OCI-M2 (cell line): ENCODE results near the gene TMX2.

Experiments used
- DNase-seq: peaks from one replicate; lab custom pipeline; 2025; ENCODE audit not compliant: unreplicated experiment; lab: John Stamatoyannopoulos, UW

Gene TMX2

GRCh38 chr11:57764566-57764965 is 52.2 kb downstream of the TMX2 start:
- DNase-seq = no peak

GRCh38 chr11:57764972-57765371 is 52.6 kb downstream of the TMX2 start:
- DNase-seq = no peak

DNA sequence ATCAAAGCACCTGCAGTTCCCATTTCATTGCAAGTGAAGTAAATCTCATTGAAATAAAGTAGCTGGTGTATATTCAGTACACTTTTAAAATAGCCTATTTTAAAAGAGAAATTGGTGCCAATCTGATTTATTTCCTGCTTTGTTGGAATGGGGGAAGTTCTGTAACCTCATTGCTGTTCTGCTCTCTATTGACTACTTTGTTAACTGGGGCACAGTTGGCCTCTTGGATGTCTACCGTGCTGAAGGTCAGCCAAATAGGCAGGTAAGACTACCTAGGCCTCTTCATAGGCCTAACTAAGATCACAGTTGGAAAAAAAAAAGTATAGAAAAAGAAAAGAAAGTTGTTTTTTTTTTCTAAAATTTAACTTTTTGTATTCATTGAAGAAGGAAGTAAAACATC is 58.4 kb downstream of the TMX2 start:
- DNase-seq = no peak

DNA sequence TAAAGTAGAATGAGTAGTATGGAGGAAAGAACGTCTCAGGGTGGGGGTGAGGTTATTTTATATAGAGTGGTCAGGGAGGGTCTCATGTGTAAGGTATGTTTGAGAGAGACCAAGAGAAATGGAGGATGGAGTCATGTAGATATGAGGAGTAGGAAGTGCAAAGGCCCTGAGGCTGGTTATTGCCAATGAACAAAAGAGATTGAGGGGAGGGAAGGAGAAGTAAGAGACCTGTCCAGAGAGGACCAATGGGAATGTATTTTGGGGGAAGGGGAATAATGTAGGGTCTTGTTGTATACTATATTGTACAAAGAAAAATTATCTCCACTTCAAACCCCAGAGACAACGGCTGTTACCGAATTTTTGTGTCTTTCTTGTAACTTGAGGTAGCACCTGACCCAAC is 59.0 kb downstream of the TMX2 start:
- DNase-seq = no peak

DNA sequence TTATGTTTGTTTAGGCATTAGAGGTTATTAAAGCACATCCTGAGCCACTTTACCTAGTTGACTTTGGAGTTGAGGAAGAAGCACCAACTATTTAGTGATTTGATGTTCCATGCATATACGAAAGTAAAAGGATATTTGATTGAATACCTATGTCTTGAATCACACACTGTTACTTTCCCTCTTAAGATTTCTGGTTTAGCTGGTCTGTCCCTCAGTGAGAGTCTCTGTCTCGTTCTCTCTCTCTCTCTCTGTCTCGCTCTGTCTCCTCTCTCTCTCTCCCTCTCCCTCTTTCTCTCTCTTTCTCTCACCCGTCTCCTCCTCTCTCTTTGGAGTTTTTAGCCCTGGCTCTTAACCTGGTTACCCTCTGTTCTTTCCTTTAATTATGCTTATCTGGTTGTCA is 60.2 kb downstream of the TMX2 start:
- no peak for DNase-seq

DNA sequence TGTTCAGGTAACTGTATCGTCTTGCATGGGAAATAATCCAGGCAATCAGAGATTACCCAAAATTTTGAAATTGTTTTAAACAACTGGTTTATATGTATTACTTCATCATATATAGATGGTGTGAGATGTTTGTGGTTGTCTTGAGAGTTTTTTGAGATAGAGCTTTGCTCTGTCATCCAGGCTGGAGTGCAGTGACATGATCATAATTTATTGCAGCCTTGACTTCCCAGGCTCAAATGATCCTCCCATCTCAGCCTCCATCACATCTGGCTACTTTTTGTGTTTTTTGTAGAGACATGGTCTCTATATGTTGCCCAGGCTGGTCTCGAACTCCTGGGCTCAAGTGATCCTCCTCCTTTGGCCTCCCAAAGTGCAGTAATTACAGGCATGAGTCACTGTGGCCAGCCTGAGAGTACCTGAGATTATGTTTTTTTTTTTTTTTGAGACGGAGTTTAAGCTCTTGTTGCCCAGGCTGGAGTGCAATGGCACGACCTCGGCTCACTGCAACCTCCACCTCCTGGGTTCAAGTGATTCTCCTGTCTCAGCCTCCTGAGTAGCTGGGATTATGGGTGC is 60.7 kb downstream of the TMX2 start:
- no peak for DNase-seq

GRCh38 chr11:57775491-57775890 is 63.1 kb downstream of the TMX2 start:
- DNase-seq = no peak

- no peak for DNase-seq
Observed at GRCh38 chr11:57776031-57776521, 63.7 kb downstream of the TMX2 start.

DNA sequence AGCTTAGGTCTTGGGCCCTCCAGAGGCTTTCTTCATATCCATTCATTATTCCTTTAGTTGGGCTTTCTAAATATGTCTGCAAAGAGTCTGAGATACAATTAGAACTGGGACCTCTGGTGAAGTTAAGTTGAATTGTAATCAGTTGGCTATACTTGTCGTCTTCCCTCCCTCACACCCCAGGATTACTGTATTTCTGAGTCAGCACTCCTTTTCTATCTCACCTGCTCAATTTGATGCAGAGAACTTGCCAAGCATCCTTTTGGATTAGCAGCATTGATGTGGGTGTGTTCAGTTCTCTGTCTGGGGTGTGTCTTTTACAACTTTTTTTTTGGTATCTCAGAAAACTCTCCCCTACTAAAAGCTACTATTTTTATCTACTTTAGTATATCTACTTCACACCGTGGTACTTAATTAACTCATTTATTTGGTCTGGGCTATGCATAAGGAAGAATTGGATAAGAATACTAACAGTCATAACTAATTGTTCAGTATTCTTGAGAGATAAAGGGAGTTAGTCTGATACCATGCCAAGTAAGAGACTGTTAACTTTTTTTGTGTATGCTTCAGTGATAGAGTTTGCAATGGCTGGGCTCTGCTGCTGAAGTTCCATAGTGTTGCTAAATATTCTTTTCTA is 64.3 kb downstream of the TMX2 start:
- DNase-seq = no peak

- DNase-seq = no peak
Observed at GRCh38 chr11:57777969-57778317, 65.5 kb downstream of the TMX2 start.

- DNase-seq = no peak
Observed at GRCh38 chr11:57778318-57779037, 66.1 kb downstream of the TMX2 start.

DNA sequence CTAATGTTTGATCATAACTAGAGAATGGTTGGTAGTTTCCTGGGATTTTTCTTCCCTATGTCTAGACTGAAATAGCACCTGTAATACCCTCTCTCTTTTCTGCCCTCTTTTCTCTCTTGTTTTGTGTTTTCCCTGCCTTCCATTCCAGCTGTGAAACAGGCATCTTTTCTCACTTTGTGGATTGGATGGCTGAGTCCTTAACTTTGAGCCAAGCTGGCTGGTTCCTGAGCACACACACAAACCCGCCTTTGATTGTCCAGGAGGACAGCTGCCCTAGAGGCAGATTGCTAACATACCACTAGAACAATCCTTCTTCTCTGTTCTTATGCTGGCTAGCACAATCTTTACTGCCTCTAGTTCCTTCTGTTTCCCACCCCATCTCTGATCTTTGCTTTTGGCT is 66.9 kb downstream of the TMX2 start:
- DNase-seq = no peak

GRCh38 chr11:57781529-57781943 is 69.1 kb downstream of the TMX2 start:
- DNase-seq = no peak

DNA sequence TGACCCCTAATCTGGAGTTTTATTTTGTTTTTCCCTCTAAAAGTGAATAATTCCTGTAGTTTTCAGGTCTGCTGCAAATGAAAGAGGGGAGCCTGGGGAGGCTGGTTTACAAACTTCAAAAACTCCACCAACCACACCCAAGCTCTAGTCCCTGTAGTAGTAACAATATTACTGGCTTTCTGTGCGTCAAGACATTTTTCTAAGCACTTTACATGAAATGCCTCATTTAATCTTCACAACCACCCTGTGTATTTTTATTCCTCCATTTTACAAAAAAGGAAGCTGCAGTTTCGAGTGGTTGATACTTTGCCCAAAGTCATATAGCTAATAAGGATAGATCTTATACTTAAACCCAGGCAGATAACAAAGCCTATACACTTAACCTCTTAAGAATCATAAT is 72.7 kb downstream of the TMX2 start:
- DNase-seq = no peak

DNA sequence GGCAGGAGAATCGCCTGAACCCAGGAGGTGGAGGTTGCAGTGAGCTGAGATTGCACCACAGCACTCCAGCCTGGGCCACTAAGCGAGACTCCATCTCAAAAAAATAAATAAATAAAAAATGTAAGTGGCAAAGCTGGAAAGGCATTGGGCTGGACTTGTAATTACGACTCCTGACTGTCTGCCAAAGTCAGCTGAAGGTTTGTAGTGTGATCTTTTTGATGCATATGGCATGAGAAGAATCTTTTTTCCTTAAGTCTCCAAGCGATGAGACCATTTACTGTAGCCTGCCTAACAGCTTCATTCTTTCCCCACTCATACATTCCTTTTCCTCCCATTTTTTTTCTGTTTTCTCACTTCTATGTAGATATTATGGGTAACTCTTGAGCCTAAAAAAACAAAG is 74.0 kb downstream of the TMX2 start:
- DNase-seq = no peak

DNA sequence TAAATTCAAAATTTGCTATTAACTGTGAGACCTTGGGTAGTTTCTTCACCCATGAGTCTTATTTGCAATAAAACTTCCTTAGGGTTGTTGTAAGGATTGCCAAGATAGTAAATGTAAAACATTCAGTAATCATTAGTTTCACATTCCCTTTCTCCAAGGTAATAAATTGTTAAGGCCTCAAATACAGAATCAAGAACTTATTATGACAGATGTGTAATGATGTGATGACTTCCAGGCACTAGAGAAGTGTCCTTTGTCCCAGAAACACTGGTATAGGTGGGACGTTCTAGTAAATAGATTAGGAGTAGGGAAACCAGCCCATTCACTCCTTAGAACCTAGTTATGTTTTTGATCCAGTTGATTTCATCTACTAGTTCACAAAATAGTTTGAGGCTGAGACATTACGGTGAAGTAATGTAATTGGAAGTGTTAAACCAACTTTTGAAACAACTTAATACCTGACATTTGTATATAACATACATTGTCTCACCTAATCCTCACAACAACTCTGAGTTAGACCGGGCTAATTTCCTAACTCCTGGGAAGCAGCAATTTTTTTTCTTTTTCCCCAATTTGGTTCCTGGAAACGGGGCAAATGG is 74.7 kb downstream of the TMX2 start:
- DNase-seq = no peak

- no peak for DNase-seq
Observed at GRCh38 chr11:57787920-57788702, 75.7 kb downstream of the TMX2 start.

DNA sequence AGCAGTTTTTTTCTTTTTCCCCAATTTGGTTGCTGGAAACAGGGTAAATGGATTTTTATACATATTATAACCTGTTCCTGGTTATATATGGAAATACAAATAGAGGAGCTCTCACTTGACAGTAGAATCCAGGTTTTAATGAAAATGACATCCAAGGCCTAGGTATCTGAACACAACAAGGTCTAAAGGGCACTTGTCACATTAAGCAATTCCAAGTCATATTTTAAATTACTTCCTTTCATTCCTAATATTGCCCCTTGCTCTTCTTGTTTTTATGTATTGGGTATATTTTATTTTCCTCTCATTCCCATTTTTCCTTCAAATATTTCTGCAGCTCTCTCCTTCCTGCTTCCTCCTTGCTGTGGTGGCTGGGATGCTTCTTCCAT is 76.3 kb downstream of the TMX2 start:
- DNase-seq = no peak
